CD4-positive, alpha-beta T cell (primary cell): ENCODE results near the gene SEC22C. TPM values are rescaled to one million over a fixed set of nuclear protein-coding genes. Genes with fewer than 3 reads are reported as not detected.

Source experiments
- ATAC-seq: fragments of 200-7000 bp; cut with Tn5 transposase; one replicate; pipeline ENCODE4 v1.10.0; 2022; ENCODE audit warnings: mild to moderate bottlenecking; ENCODE audit not compliant: poor library complexity
- CTCF ChIA-PET: fragments of 350-600 bp; sonication (Branson Sonifier 250); formaldehyde crosslinking; loops from one replicate; lab custom pipeline; 2021; ENCODE audit warnings: antibody characterized with exemption, inconsistent platforms; lab: Charles Lee
- POLR2A ChIA-PET: fragments of 350-600 bp; sonication (Branson Sonifier 250); formaldehyde crosslinking; loops from one replicate; lab custom pipeline; 2021; ENCODE audit warnings: antibody characterized with exemption, inconsistent platforms; lab: Charles Lee
- DNase-seq, 14 experiments: peaks; one replicate each; pipeline ENCODE4 v3.0.0-alpha.2; 2013 to 2020; ENCODE audit warnings: mixed read lengths in 2 of 14
- H3K27ac ChIP-seq, 2 donors: one replicate each; pipeline versions ENCODE4 v1.5.1 to v1.7.0; 2013; ENCODE audit warnings: low read length in 2 of 2, low read depth in 1 of 2, mild to moderate bottlenecking in 1 of 2
- H3K27me3 ChIP-seq, 2 experiments: 1 replicate in 1 of 2; 2 replicates in 1 of 2; pipeline versions ENCODE4 v1.6.1 to v1.7.0; 2013; ENCODE audit warnings: low read length in 2 of 2, control low read depth in 1 of 2, mild to moderate bottlenecking in 1 of 2, moderate library complexity in 1 of 2; ENCODE audit not compliant: insufficient read depth in 2 of 2, control insufficient read depth in 1 of 2
- H3K36me3 ChIP-seq: one replicate; pipeline ENCODE4 v1.6.1; 2013; ENCODE audit warnings: low read length, control low read depth; ENCODE audit not compliant: insufficient read depth
- H3K4me1 ChIP-seq: one replicate; pipeline ENCODE4 v1.6.1; 2013; ENCODE audit warnings: low read length, control low read depth; ENCODE audit not compliant: insufficient read depth
- H3K4me3 ChIP-seq: one replicate; pipeline ENCODE4 v1.5.1; 2013; ENCODE audit warnings: mild to moderate bottlenecking, low read length, moderate library complexity
- H3K9me3 ChIP-seq, 2 experiments: 1 replicate in 1 of 2; 2 replicates in 1 of 2; pipeline versions ENCODE4 v1.6.1 to v1.7.0; 2013; ENCODE audit warnings: low read length in 2 of 2, mild to moderate bottlenecking in 2 of 2, control low read depth in 1 of 2, moderate library complexity in 1 of 2; ENCODE audit not compliant: control insufficient read depth in 1 of 2, insufficient read depth in 1 of 2
- H3K27ac Mint-ChIP-seq: one replicate; pipeline ENCODE4 v1.8.0; 2020; ENCODE audit warnings: mixed read lengths
- H3K27me3 Mint-ChIP-seq: one replicate; pipeline ENCODE4 v1.8.0; 2021; ENCODE audit warnings: mixed read lengths
- H3K36me3 Mint-ChIP-seq: one replicate; pipeline ENCODE4 v1.8.0; 2021; ENCODE audit warnings: low read depth, mixed read lengths
- H3K4me1 Mint-ChIP-seq: one replicate; pipeline ENCODE4 v1.8.0; 2021; ENCODE audit warnings: low read depth, mixed read lengths
- H3K4me3 Mint-ChIP-seq: one replicate; pipeline ENCODE4 v1.8.0; 2020; ENCODE audit warnings: mild to moderate bottlenecking, mixed read lengths
- H3K9me3 Mint-ChIP-seq: one replicate; pipeline ENCODE4 v1.8.0; 2020; ENCODE audit warnings: mixed read lengths
- CTCF ChIP-seq: fragments of 200-600 bp; IDR thresholded peaks from one replicate; pipeline ENCODE4 v1.8.0; 2022; ENCODE audit warnings: antibody characterized with exemption, mild to moderate bottlenecking
- intact Hi-C, 2 experiments: fragments of 100-400 bp; cut with DNase I in 1 of 2; cut with micrococcal nuclease in 1 of 2; formaldehyde crosslinking; loops; one replicate each; pipeline versions ENCODE4 v1.15.1 to v1.9.0; 2023 to 2025; cut with DNase I, micrococcal nuclease
- total RNA-seq, 174 experiments: library from RNA in 2 of 174; stranded (reverse) in 2 of 174; gene quantifications; one replicate each; pipeline ENCODE4 v1.2.3 and lab custom pipeline; 2021 to 2026

Gene SEC22C
- total RNA-seq, 2 experiments from 2014 or later = 73.6 to 75.4 TPM

GRCh38 chr3:42539871-42540714, 41.7 kb downstream of the SEC22C start:
- peak; percentile 92 for TF ChIP-seq CTCF
- H3K27me3 ChIP-seq = no peaks in the 10 kb centered on the region
- no peak overlapping the region for H3K27ac ChIP-seq
- POLR2A ChIA-PET = interaction anchor here (1.0 to 1.5 kb wide), 3 partner anchors 38 to 60 kb away, joined by 3 to 7 read pairs (median 3); partner anchors contain the start of gene VIPR1
- DNase-seq = peak; percentile 39 to 81 (median 57)
- no peak overlapping the region for H3K4me3 ChIP-seq
- H3K36me3 ChIP-seq = no peaks in the 10 kb centered on the region
- no peaks in the 10 kb centered on the region for H3K9me3 ChIP-seq
- Mint-ChIP-seq H3K4me3 (no peak overlapping the region), H3K4me1 (peaks cover 29% of the 10 kb centered on the region), H3K27ac (peak overlapping the region; percentile 78), H3K9me3 (no peaks in the 10 kb centered on the region), H3K36me3 (peaks cover 9% of the 10 kb centered on the region), H3K27me3 (no peaks in the 10 kb centered on the region)
- CTCF ChIA-PET = interaction anchor here (0.7 to 1.4 kb wide), 3 partner anchors 14 to 39 kb away, joined by 3 to 5 read pairs (median 4); partner anchors contain the start of gene VIPR1
- ATAC-seq = peak; percentile 71
- intact Hi-C loops = loop anchor here (1.0 kb wide), 1 partner anchor 39 kb away; no protein-coding TSS in a partner anchor
- peaks cover 32% of the 10 kb centered on the region for H3K4me1 ChIP-seq

GRCh38 chr3:42537350-42537749, 44.4 kb downstream of the SEC22C start:
- ChIA-PET POLR2A (interaction anchor here (3.2 kb wide), 1 partner anchor 35 kb away, joined by 30 read pairs; the partner anchor contains the start of gene VIPR1), CTCF (interaction anchor here (1.1 to 1.4 kb wide), 2 partner anchors 11 to 36 kb away, joined by 3 to 6 read pairs; partner anchors contain the start of gene VIPR1)
- peaks cover 6% of the 10 kb centered on the region for H3K36me3 ChIP-seq
- no peak overlapping the region for H3K4me3 ChIP-seq
- ATAC-seq = no peak
- DNase-seq = no peak
- H3K27ac ChIP-seq = no peak overlapping the region
- H3K9me3 Mint-ChIP-seq = no peaks in the 10 kb centered on the region
- peak overlapping the region; percentile 39 for H3K27ac Mint-ChIP-seq
- H3K4me3 Mint-ChIP-seq = no peak overlapping the region
- peaks cover 54% of the 10 kb centered on the region for H3K4me1 ChIP-seq
- no peaks in the 10 kb centered on the region for H3K9me3 ChIP-seq
- no peaks in the 10 kb centered on the region for H3K27me3 Mint-ChIP-seq
- intact Hi-C loops = loop anchor here (2.0 kb wide), 2 partner anchors 19 to 291 kb away; no protein-coding TSS in a partner anchor
- no peak for TF ChIP-seq CTCF
- peaks cover 31% of the 10 kb centered on the region for H3K36me3 Mint-ChIP-seq
- H3K4me1 Mint-ChIP-seq = peaks cover 55% of the 10 kb centered on the region
- H3K27me3 ChIP-seq = no peaks in the 10 kb centered on the region

GRCh38 chr3:42535981-42536784, 45.6 kb downstream of the SEC22C start:
- Histone ChIP-seq H3K4me1 (peaks cover 66% of the 10 kb centered on the region), H3K27me3 (no peaks in the 10 kb centered on the region), H3K9me3 (no peaks in the 10 kb centered on the region), H3K27ac (peak overlapping the region in 1 of 2 donors; percentile 11), H3K4me3 (no peak overlapping the region), H3K36me3 (peaks cover 15% of the 10 kb centered on the region)
- H3K27ac Mint-ChIP-seq = peak overlapping the region; percentile 88
- H3K27me3 Mint-ChIP-seq = no peaks in the 10 kb centered on the region
- intact Hi-C loops = loop anchor here (2.0 kb wide), 2 partner anchors 17 to 289 kb away; no protein-coding TSS in a partner anchor
- DNase-seq = peak; percentile 21 to 74 (median 39)
- CTCF ChIA-PET = interaction anchor here (1.4 to 2.7 kb wide), 3 partner anchors 8 to 34 kb away, joined by 3 to 15 read pairs (median 3); partner anchors contain the start of gene VIPR1
- POLR2A ChIA-PET = interaction anchor here (1.3 to 3.2 kb wide), 4 partner anchors 8 to 34 kb away, joined by 4 to 30 read pairs (median 4); partner anchors contain the start of gene VIPR1
- H3K9me3 Mint-ChIP-seq = no peaks in the 10 kb centered on the region
- peak; percentile 70 for TF ChIP-seq CTCF
- peak; percentile 66 for ATAC-seq
- H3K4me1 Mint-ChIP-seq = peaks cover 66% of the 10 kb centered on the region
- peaks cover 43% of the 10 kb centered on the region for H3K36me3 Mint-ChIP-seq
- no peak overlapping the region for H3K4me3 Mint-ChIP-seq
